Measurements from ENCODE around the gene HIPK3. TPM values are rescaled to one million over a fixed set of nuclear protein-coding genes. Genes with fewer than 3 reads are reported as not detected.

The HIPK3 gene
- polyA plus RNA-seq, 1 donor (not counting 4 experiments of a cell fraction or from before 2014, with no cell fraction given), result 37.3 TPM

GRCh38 chr11:33211580-33211979 lies 45.6 kb upstream of the HIPK3 start:
- TF ChIP-seq CTCF (optimal IDR thresholded peaks at IDR 0.05 in 1 of 3, IDR thresholded peaks at IDR 0.05 in 1 of 3, conservative IDR thresholded peaks at IDR 0.05 in 1 of 3; ENCODE audit: extremely low read depth in 1 of 3, insufficient read depth in 2 of 3, low read length in 3 of 3) (no peak), EZH2 (IDR thresholded peaks at IDR 0.05; ENCODE audit: low read length) (no peak)
- H2AFZ ChIP-seq (ENCODE audit: control insufficient read depth, low read length), result no peak overlapping the region
- H3K4me2 ChIP-seq (ENCODE audit: control insufficient read depth, extremely low read depth, insufficient read depth, low read depth, low read length), result no peak overlapping the region
- H3K9me3 ChIP-seq (ENCODE audit: control insufficient read depth, low read depth, low read length), result no peaks in the 10 kb centered on the region
- no peaks in the 10 kb centered on the region for H3K4me1 ChIP-seq (ENCODE audit: control insufficient read depth, extremely low read depth, insufficient read depth, low read length)
- no peaks in the 10 kb centered on the region for H3K36me3 ChIP-seq (ENCODE audit: control insufficient read depth in 2 of 2, extremely low read depth in 1 of 2, insufficient read depth in 2 of 2, low read length in 2 of 2)
- H3K27ac ChIP-seq (ENCODE audit: control insufficient read depth, insufficient read depth, low read length), result no peak overlapping the region
- H3K4me3 ChIP-seq (ENCODE audit: control insufficient read depth in 2 of 3, extremely low read depth in 1 of 3, insufficient read depth in 2 of 3, low read depth in 1 of 3, low read length in 3 of 3), result no peak overlapping the region
- no peak overlapping the region for H3K9ac ChIP-seq (ENCODE audit: control insufficient read depth, extremely low read depth, insufficient read depth, low read length)
- no peaks in the 10 kb centered on the region for H3K79me2 ChIP-seq (ENCODE audit: control insufficient read depth, insufficient read depth, low read length)
- DNase-seq (ENCODE audit: low read depth, low spot score) (no peak), FAIRE-seq (no peak)
- H4K20me1 ChIP-seq (ENCODE audit: control insufficient read depth, extremely low read depth, insufficient read depth, low read length), result no peaks in the 10 kb centered on the region
- H3K27me3 ChIP-seq (ENCODE audit: control insufficient read depth, extremely low read depth, insufficient read depth, low read length), result no peaks in the 10 kb centered on the region
- no peaks in the 10 kb centered on the region for H3K9me1 ChIP-seq (ENCODE audit: control insufficient read depth, extremely low read depth, insufficient read depth, low read length)
- dilution Hi-C loops (cut with MboI; ENCODE audit: extremely low pct_ligation_motif_present, low sequenced_read_pairs), result no loop called here

- H3K36me3 ChIP-seq (ENCODE audit: control insufficient read depth in 2 of 2, extremely low read depth in 1 of 2, insufficient read depth in 2 of 2, low read length in 2 of 2), result no peaks in the 10 kb centered on the region
- H3K4me1 ChIP-seq (ENCODE audit: control insufficient read depth, extremely low read depth, insufficient read depth, low read length), result no peaks in the 10 kb centered on the region
- no peaks in the 10 kb centered on the region for H3K9me3 ChIP-seq (ENCODE audit: control insufficient read depth, low read depth, low read length)
- H3K27ac ChIP-seq (ENCODE audit: control insufficient read depth, insufficient read depth, low read length), result no peak overlapping the region
- TF ChIP-seq EZH2 (IDR thresholded peaks at IDR 0.05; ENCODE audit: low read length), result no peak
- no peak for TF ChIP-seq CTCF (optimal IDR thresholded peaks at IDR 0.05 in 1 of 3, IDR thresholded peaks at IDR 0.05 in 1 of 3, conservative IDR thresholded peaks at IDR 0.05 in 1 of 3; ENCODE audit: extremely low read depth in 1 of 3, insufficient read depth in 2 of 3, low read length in 3 of 3)
- H2AFZ ChIP-seq (ENCODE audit: control insufficient read depth, low read length), result no peak overlapping the region
- H3K4me2 ChIP-seq (ENCODE audit: control insufficient read depth, extremely low read depth, insufficient read depth, low read depth, low read length), result no peak overlapping the region
- no peaks in the 10 kb centered on the region for H3K79me2 ChIP-seq (ENCODE audit: control insufficient read depth, insufficient read depth, low read length)
- no peaks in the 10 kb centered on the region for H4K20me1 ChIP-seq (ENCODE audit: control insufficient read depth, extremely low read depth, insufficient read depth, low read length)
- no peaks in the 10 kb centered on the region for H3K9me1 ChIP-seq (ENCODE audit: control insufficient read depth, extremely low read depth, insufficient read depth, low read length)
- DNase-seq (ENCODE audit: low read depth, low spot score) (no peak), FAIRE-seq (no peak)
- no peaks in the 10 kb centered on the region for H3K27me3 ChIP-seq (ENCODE audit: control insufficient read depth, extremely low read depth, insufficient read depth, low read length)
- H3K9ac ChIP-seq (ENCODE audit: control insufficient read depth, extremely low read depth, insufficient read depth, low read length), result no peak overlapping the region
- dilution Hi-C loops (cut with MboI; ENCODE audit: extremely low pct_ligation_motif_present, low sequenced_read_pairs), result no loop called here
- H3K4me3 ChIP-seq (ENCODE audit: control insufficient read depth in 2 of 3, extremely low read depth in 1 of 3, insufficient read depth in 2 of 3, low read depth in 1 of 3, low read length in 3 of 3), result no peak overlapping the region
Measured at GRCh38 chr11:33214187-33214586, 43.0 kb upstream of the HIPK3 start.

Data from keratinocyte (primary cell).